Bronchial epithelial cell (primary cell): ENCODE measurements around the gene CHRNA5. TPM values are rescaled to one million over a fixed set of nuclear protein-coding genes. Genes with fewer than 3 reads are reported as not detected.

ENCODE experiments used
- DNase-seq: peaks from one replicate; pipeline ENCODE4 v3.0.0-alpha.2; 2010; ENCODE audit warnings: low read depth
- FAIRE-seq: peaks from 2 replicates; lab custom pipeline; 2011; peaks lifted over from hg19 to GRCh38; lab: Jason Lieb, UNC
- H3K27me3 ChIP-seq: 2 replicates; pipeline ENCODE4 v1.5.1; 2011; ENCODE audit warnings: low read length; ENCODE audit not compliant: control insufficient read depth, insufficient read depth
- H3K36me3 ChIP-seq: 2 replicates; pipeline ENCODE4 v1.5.1; 2011; ENCODE audit warnings: low read length; ENCODE audit not compliant: control insufficient read depth, insufficient read depth
- H3K4me3 ChIP-seq: 2 replicates; pipeline ENCODE4 v1.5.1; 2011; ENCODE audit warnings: mild to moderate bottlenecking, low read depth, low read length, control low read depth
- total RNA-seq: library from RNA; depleted of rRNA; stranded (reverse); fragments of >200 nt; gene quantifications from 2 replicates; pipeline ENCODE4 v1.2.1, GENCODE V29; 2014
- TF ChIP-seq, protein P1 (sequence below): IDR thresholded peaks from 2 replicates; pipeline ENCODE4 v1.5.1; 2011; ENCODE audit warnings: mild to moderate bottlenecking, moderate library complexity, low read length, control low read depth, inconsistent platforms; ENCODE audit not compliant: insufficient read depth, severe bottlenecking

Gene CHRNA5
- total RNA-seq, 1 donor from 2014 or later: 2.4 TPM

DNA sequence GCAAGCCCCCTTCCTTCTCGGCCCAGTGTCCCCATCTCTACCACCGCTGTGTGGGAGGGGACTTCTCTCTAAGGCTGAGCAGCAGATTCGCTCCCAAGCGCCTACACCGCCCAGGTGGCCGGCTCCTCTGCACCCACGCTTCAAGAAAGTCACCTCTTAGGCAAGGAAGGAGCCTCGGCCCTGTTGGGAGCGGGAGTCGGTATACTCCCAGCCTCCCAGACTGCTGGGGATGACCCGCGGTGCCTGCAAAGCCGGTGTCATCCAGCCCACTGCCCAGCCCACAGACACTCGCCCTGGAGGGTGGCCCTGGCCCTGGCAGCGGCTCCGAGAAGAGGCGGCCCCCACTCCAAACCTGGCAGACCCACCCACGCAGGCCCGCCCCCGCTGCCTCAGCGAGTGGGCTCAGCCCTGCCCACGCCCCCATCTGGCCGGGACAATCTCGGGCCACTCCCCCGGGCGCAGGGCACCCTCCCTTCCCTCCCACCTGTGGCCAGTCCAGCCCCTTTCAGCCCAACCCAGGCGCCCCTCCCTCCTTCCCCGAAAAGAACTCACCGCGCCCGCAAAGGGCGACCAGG lies 75.3 kb downstream of the CHRNA5 start:
- peak overlapping the region; percentile 34 for H3K4me3 ChIP-seq
- no peaks in the 10 kb centered on the region for H3K36me3 ChIP-seq
- no peak for DNase-seq
- H3K27me3 ChIP-seq: peaks cover 2% of the 10 kb centered on the region
- TF ChIP-seq, protein P1, sequence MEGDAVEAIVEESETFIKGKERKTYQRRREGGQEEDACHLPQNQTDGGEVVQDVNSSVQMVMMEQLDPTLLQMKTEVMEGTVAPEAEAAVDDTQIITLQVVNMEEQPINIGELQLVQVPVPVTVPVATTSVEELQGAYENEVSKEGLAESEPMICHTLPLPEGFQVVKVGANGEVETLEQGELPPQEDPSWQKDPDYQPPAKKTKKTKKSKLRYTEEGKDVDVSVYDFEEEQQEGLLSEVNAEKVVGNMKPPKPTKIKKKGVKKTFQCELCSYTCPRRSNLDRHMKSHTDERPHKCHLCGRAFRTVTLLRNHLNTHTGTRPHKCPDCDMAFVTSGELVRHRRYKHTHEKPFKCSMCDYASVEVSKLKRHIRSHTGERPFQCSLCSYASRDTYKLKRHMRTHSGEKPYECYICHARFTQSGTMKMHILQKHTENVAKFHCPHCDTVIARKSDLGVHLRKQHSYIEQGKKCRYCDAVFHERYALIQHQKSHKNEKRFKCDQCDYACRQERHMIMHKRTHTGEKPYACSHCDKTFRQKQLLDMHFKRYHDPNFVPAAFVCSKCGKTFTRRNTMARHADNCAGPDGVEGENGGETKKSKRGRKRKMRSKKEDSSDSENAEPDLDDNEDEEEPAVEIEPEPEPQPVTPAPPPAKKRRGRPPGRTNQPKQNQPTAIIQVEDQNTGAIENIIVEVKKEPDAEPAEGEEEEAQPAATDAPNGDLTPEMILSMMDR: no peak
- FAIRE-seq: no peak

DNA sequence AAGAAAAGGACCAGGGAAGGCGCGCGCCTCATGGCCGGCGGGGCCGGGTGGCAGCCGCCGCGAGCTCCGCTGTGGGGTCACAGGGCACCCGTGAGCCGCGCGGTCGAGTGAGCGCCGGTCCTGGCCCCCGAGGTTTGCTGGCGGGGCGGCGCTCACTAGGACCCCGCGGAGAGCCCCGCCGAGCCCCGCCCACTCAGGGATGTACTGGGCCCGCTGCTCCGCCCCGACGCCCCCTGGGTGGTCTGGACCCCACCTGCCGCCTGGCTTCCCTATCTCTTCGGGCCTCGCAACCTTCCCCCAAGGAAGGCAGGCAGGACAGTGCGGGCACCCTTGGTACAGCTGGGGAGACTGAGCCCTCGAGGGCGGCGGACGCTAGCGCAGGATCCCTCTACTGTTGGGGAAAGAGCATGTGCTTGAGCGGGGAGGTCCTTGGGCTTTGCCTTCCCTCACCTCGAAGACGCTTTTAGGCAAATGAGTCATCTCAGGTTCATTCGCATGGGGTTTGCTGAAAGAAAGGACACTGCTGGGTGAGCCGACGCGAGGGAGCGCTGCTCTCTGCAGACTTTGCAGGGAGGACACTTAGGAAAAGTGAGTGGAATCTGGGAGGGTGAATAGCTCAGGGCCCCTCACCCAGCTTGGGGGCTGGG lies 75.9 kb downstream of the CHRNA5 start, which contains the start of gene CHRNB4:
Gene CHRNB4 (minus strand): TSS at position 109 of the 647 bp plus-strand sequence. CDS start 77 bp downstream, at position 32.
- Histone ChIP-seq H3K27me3 (peaks cover 2% of the 10 kb centered on the region), H3K36me3 (no peaks in the 10 kb centered on the region), H3K4me3 (peak within 1 kb of the TSS; percentile 34)
- DNase-seq: peak; percentile 70
- no peak for FAIRE-seq
- TF ChIP-seq, protein P1: peak; percentile 29

DNA sequence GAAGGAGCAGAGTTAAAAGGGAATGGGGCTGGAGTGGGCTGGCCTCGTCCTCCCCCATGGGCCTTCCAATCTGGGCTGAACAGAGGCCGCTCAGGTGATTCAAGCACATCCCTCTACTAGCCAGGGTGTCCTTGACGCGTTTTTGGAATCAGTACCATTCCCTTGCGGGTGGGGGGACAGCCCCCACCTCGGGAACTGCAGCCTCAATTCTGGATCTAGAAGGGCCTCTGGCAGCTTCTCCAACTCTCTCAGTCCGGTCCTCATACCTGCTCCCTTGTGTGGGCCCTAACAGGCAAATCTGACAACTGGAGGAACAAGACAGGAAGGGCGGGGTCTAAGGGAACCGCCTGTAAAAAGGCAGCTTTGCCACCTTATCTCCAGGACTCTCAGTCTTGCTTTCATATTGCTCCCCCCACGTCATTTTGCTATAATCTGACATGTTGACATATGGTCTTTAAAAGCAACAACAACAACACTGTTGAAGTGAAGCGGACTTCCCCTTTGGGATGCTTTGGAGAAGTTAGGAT lies 76.5 kb downstream of the CHRNA5 start:
- Histone ChIP-seq H3K4me3 (no peak overlapping the region), H3K27me3 (peaks cover 2% of the 10 kb centered on the region), H3K36me3 (no peaks in the 10 kb centered on the region)
- DNase-seq (no peak), FAIRE-seq (no peak)
- TF ChIP-seq, protein P1: no peak

DNA sequence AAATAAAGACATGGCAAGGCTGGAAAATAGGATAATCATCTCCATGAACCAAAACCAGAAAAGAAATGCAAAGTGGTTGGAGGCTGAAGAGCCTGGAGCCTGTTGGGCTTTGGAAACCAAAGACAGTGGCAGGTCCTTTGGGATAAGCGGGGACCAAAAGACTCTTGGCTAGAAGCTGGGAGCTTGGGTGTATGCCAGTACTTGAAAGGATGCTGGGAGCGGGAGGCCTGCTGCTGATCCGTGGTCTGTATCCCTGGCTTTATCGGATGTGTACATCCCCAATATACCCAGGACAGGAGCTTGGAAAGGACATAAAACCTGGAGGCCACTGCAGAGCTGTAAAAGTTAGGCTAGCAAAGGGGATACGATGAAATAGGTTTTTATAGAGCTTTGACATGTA lies 77.0 kb downstream of the CHRNA5 start:
- no peak overlapping the region for H3K4me3 ChIP-seq
- FAIRE-seq (no peak), DNase-seq (no peak)
- TF ChIP-seq, protein P1: no peak
- H3K27me3 ChIP-seq: peaks cover 2% of the 10 kb centered on the region
- H3K36me3 ChIP-seq: no peaks in the 10 kb centered on the region

Other genes starting within 250 kb of the CHRNA5 start
- not detected in 2 replicates for gene CRABP1, start 225.2 kb upstream of the CHRNA5 start, total RNA-seq
- gene IREB2, start 127.3 kb upstream of the CHRNA5 start, total RNA-seq: 12.6 and 16.4 TPM in 2 replicates
- 1.2 and 1.3 TPM in 2 replicates for gene HYKK, start 57.9 kb upstream of the CHRNA5 start, total RNA-seq
- gene PSMA4, start 25.1 kb upstream of the CHRNA5 start, total RNA-seq: 141 and 183 TPM in 2 replicates
- not detected in 2 replicates for gene CHRNA3, start 55.5 kb downstream of the CHRNA5 start, total RNA-seq
- gene CHRNB4, start 75.7 kb downstream of the CHRNA5 start, total RNA-seq: under 0.01 TPM in 1 of 2 replicates, not detected in the other
- gene ADAMTS7, start 245.9 kb downstream of the CHRNA5 start, total RNA-seq: 0.51 and 0.53 TPM in 2 replicates